T-helper 2 cell (primary cell): ENCODE measurements around the gene ATPAF1.
"Not testable (repeated sequence)": the region's sequence is repeated elsewhere in the genome, so short reads cannot be mapped to it uniquely, and the experiment has no call there.

Source experiments
- DNase-seq, 5 experiments: peaks; one replicate each; pipeline versions ENCODE4 v3.0.0 to v3.0.0-alpha.2; 2012 to 2022

The ATPAF1 gene

DNA sequence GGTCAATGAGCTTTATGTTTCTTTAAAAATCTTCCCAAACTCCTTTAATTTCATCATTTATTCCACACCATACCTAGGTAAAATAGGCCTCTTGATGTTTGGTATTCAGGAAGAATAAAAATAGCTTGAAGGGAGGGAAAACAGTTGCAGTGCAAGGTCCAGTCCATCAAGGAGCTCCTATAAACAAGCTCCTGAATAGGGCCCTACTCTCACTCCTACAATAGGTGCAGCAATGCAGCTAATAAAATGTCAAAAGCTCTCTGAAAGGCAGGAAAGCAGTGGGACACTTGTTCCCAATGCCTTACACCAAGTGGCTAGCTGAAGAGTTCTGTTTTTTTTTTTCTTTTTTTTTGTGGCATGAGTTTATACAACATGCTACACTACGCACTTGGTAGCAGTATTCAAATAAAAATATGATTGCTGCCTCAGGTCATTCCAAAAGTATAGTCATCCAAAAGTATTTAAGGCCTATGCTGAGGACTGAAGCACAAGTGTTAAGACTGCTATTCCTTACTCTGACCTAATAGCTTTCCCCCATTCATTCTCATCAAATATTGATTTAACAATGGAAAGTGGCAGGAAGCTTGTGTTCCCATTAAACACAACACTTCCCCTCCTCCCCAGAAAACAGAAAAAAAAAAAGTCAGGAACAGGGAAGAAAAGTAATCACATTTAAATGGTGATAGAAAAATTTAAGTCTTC, 13.3 kb upstream of the ATPAF1 start:
- DNase-seq: no peak

DNA sequence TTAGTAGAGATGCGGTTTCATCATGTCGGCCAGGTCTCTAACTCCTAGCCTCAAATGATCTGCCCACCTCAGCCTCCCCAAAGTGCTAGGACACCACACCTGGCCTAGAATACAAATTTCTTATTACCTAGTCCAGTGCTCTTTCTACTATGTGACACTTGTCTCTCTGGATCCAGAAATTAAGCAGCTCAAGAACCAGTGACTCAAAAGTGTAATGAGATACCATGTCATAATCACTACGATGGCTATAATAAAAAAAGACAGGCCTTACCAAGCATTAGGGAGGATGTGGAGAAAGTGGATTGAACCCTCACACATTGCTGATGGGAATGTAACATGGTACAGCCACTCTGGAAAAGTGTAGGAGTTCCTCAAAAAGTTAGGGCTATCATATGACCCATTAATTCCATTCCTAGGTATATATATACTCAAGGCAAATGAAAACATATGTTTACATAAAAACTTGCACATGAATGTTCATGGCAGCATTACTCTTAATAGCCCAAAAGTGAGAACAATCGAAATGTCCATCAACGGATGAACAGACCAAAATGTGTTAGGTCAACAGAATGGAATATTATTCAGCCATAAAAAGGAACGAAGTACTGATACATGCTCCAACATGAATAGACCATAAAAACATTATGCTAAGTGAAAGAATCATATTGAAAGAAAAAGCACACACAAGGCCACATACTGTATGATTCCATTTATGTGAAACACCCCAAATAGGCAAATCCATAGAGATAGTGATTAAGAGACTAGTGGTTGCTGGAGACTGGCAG, 11.8 kb upstream of the ATPAF1 start:
- no peak for DNase-seq

DNA sequence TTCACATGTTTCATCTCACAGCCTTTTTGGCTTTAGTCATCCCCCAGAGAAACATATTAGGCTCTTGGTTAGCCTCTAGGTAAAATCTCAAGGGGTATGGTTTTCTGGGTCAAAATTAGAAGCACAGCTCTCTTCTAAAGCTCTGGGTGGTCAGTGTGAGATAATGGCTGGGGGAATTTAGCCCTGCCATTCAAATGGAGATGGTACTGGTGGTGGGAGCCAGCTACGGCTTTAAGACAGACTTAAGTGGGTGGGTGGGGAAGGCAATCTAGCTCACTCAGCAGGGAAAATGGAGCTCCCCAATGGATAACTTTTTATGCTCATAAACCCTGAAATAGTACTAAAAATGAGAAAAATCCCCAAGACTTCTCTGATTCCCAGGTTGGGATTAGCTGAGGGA, 9.2 kb upstream of the ATPAF1 start:
- no peak for DNase-seq

DNA sequence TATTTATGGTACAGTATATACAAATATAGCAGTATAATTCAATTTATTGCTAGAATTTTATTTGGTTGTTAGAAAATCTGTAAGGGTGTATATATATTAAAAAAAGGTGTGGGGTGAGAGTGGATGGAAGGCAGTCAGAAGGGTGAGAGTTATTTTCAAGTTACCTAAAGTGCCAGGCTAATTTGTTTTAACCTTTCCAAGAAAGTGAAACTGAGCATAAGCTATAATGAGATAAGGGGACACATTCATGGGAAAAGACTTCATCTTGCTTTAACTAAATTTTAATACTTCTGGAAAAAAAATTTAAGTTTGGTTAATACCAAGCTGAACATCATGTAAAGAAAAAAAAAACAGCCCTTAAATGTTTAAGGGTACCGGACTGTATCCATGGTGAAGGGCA, 8.4 kb upstream of the ATPAF1 start:
- no peak for DNase-seq

DNA sequence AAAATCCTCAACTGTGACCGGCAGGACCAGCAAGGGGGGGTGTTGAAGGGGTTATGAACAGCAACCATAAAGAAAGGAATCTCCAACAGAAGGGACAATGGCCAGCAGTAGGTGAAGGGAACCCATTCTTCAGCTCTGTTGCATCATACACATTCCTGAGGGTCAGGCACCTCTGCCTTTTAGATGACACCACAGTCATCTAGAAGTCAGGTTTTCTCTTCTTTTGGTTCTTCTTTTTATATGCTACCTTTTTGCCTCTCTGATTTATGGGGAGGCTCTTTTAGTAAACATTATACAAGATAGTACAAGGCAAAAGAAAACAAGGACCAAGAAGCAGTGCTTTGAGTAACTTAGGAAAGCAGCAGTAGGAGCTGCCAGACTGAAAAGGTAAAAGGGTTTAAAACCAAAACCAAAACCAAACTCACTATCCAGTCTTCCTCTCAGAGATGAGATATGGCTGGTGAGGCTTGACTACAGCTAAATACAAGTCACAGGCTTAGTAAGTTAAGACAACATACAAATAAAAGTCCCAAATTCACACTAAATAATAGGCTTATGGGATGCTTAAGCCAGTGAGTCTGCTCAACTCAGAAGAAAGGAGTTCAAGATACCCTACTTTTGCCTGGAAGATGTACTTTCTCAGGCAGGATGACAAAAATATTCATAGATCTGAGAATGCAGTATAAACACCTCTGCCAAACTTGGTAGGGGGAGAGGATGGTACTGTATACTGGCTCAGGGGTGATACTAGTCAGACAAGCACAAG, 7.6 kb upstream of the ATPAF1 start:
- DNase-seq: peak in 1 of 5 experiments; percentile 63

DNA sequence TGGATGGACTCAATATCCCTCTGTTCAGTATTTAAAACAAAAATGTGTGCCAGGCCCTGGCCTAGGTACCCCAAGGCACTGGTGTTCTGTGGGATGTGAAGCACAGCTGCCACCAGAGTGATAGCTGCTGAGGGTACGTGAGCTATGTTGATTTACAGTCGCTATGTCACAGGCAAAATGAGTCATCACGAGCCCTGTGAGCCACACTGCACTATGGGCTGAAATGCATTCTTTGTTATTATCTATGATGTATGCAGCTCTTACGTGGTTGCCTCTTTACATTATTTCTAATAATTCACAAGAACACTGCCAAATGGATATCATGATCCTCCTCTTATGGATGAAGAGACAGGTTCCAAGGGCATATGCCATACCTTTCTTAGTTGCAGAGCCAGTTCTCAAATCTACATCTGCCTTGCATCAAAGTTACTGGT, 5.6 kb upstream of the ATPAF1 start:
- DNase-seq: peak in 1 of 5 experiments; percentile 77

DNA sequence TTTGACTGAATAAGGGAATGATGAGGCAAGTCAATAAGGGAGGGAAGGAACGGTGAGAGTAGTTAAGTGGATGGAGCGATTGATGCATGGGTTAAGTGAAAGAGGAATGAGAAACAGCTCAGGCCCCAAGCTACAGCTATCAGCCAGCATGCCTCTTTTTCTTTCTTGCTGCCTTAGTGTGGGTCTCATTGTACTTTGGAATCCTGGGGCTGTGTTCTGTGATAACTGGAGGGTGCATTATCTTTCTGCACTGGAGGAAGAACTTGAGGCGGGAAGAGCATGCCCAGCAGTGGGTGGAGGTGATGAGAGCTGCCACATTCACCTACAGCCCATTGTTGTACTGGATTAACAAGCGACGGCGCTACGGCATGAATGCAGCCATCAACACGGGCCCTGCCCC, 4.5 kb upstream of the ATPAF1 start:
- DNase-seq: no peak

DNA sequence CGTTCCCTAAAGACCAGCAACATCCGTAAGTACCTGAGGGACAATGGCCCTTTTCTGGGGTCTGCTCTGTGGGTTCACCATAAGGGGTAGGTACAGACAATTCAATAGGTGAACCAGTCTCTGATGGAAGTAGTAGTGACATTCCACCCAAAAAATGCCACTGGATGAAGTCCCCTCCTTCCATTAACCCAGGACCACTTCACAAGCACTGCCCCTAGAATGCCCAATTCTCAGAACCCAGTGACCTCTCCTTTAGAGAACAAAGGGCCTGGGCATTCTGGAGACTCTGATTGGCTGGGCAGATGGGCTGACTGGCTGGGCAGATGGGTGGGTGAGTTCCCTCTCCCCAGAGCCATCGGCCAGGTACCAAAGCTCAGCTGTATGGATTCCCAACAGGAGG, 3.4 kb upstream of the ATPAF1 start, which contains the start of gene TEX38:
TSS of gene TEX38 (plus strand) at position 301 of the 400 bp plus-strand sequence. CDS start at position 382, 81 bp downstream.
- no peak for DNase-seq

DNA sequence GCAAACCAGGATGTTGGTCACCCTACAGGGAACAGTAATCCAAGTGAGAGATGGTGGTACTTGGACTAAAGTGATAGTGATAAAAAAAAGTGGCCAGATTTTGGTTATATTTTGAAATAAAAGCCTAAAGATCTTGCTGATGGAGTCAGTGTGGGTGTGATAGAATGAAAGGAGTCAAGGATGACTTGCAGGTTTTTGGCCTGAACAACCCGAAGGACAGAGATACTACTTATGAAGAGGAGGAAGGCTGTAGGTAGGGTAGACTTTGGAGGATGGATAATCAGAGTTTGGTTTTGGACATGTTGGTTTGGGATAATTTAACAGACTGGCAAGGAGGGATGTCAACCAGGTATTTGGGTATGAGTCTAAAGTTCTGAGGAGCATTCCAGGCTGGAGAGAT, 2.0 kb upstream of the ATPAF1 start:
- DNase-seq: no peak

DNA sequence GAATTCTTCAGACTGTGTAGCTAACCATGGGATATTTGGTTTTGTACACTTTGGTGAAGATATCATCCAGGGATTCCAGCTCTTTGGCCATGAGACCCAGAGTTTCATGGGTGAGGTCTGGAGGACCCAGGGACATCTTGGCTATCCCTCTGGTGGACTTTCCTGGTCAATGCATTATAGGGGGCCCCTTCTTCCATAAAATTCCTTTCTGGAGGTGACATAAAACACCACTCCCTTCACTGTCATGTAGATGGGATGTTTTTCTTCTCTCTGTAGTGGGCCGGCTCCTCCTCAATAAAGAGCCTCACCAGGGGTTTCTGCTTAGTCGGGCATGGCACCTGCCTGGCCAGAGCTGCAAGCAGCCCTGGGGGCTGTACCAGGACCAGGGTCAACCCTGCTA, 2.2 kb downstream of the ATPAF1 start:
- DNase-seq: no peak

DNA sequence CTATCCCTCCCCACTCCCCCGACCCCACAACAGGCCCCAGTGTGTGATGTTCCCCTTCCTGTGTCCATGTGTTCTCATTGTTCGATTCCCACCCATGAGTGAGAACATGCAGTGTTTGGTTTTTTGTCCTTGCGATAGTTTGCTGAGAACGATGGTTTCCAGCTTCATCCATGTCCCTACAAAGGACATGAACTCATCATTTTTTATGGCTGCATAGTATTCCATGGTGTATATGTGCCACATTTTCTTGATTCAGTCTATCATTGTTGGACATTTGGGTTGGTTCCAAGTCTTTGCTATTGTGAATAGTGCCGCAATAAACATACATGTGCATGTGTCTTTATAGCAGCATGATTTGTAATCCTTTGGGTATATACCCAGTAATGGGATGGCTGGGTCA, 5.2 kb downstream of the ATPAF1 start:
- DNase-seq: not testable (repeated sequence)

DNA sequence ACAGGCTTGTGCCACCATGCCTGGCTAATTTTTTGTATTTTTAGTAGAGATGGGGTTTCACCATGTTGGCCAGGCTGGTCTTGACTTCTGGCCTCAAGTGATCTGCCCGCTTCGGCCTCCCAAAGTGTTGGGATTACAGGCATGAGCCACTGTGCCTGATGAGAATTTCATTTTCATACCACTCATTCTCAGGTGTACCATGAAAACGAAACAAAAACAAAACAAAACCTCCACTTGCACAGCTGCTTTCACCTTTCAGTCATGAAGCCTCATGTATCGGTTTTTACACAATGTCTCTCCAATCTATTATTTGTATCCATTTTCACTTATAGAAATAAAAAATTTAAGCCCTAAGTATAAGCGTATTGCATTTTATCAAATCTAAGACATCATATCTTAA, 8.0 kb downstream of the ATPAF1 start:
- DNase-seq: peak in 1 of 5 experiments; percentile 42

DNA sequence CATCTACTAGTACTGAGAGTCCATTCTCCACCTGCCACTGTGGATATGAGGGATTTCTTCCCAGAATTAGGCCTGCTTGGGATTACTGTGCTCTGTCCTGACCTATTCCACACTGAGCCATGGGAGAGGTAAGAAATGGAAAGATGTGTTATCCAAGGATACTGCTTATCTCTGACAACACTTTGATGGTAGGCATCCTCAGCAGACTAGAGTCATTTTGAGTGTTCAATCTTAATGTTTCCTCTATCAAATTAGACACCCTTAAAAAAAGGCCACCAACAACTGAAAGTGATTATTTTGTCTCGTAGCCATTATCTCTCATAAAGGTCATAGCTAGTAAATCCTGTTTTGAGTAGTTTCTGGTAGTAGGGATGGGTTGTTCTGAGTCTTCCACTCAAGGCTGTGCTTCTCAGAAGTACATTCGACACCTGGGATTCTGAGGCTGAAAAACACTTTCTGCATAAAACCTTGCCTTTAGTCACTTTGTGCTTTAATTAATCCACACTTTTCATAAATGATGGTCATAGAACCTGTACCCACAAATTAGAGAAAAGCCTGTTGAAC, 8.8 kb downstream of the ATPAF1 start:
- DNase-seq: no peak

DNA sequence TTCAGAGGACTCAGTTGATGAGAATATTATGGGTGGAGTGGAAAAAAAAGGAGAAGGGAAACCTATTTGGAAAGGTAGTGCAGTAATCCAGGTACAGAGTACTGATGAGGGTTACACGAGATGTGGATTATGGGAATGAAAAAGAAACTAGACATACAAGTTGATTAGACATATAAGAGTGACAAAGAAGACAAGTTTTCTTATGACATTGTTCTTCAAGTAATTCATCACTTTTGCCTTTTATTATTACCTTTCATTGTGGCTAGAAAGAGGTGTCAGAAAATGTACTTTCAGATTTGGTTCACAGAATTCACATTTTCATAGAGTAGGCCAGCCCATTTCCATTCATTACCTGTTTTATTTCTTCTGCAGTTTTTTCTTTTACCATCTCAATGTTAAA, 10.4 kb downstream of the ATPAF1 start:
- DNase-seq: no peak

DNA sequence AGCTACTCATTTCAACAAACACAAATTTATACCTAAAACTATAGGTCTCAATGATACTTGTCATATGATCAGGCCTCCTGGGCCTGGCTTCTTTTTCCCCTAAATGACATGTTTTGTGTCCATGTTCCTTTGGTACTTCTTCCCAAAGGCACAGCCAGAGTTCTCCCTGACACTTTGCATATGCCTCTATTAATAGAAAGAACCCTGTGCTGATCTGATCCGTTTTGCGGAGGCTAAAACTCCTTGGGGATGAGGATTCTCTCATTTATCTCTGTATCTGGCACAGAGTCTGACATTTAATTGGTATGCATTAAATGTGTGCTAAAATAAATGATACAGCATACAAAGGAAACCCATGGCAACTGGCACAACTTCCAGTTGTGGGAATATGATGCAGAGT, 11.5 kb downstream of the ATPAF1 start:
- no peak for DNase-seq

DNA sequence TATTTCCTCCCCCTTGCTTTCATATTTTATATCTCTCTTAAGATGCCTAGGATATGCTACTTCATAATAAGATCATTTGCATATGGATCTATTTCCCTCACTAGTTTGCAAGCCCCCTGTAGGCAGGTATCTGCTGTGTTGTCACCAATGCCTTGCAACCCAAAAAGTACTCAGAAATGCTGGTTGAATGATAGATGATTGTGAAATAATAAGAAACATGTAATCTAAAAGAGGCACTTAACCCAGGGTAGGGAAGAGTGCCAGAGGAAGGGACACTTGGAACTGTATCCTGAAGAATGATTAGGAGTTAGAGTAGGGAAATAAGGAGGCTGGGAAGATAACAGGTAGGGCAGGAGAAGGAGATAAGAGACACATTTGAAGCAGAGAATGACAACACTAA, 12.3 kb downstream of the ATPAF1 start:
- DNase-seq: no peak

DNA sequence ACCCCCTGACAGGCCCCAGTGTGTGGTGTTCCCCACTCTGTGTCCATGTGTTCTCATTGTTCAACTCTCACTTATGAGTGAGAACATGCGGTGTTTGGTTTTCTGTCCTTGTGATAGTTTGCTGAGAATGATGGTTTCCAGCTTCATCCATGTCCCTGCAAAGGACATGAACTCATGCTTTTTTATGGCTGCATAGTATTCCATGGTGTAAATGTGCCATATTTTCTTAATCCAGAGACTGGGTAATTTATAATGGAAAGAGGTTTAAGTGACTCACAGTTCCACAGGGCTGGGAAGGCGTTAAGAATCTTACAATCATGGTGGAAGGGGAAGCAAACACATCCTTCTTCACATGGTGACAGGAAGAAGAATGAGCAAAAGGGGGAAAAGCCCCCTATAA, 13.5 kb downstream of the ATPAF1 start:
- DNase-seq: not testable (repeated sequence)

DNA sequence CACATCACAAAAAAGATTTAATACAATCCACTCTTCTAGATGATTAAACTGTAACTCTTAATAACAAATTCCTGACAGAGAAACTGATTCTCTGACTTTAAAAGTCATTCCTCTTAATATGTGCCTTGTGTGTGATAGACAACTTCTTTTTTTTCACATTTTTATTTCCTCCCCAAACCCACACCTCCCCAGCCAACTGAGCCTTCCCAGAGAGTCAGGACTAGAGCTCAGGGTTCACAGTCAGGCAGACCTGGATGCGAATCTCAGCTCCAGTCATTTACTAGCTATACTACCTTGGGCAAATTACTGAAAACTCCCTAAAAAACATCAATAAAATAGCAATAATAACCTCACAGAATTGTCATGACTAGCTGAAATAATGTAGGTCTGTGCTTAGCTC, 14.2 kb downstream of the ATPAF1 start:
- DNase-seq: no peak

DNA sequence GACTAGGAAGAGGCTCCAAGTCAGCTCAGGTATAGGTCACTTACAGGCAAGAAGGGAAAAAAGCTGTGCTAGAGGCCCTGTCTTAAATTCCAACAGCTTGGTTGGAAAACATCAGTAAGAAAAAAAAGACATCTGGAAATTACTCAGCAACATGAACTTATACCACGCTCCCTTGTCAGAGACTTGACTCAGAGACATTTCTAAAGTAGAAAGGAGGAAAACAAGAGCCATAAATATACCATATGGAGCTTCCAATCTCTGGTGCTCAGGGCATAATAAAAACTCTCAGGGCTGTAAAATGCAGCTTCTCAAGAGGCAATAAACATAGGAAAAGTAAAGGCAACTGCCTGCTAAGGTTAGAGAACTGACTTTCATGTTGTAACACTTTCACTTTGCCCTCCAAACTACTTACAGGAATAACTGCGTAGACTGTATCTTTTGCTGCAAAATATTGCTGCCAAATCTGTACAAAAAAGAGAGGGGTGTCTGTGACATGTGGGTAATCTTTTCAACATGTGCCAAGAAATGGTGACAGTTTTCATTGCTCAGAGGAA, 14.7 kb downstream of the ATPAF1 start:
- DNase-seq: no peak

DNA sequence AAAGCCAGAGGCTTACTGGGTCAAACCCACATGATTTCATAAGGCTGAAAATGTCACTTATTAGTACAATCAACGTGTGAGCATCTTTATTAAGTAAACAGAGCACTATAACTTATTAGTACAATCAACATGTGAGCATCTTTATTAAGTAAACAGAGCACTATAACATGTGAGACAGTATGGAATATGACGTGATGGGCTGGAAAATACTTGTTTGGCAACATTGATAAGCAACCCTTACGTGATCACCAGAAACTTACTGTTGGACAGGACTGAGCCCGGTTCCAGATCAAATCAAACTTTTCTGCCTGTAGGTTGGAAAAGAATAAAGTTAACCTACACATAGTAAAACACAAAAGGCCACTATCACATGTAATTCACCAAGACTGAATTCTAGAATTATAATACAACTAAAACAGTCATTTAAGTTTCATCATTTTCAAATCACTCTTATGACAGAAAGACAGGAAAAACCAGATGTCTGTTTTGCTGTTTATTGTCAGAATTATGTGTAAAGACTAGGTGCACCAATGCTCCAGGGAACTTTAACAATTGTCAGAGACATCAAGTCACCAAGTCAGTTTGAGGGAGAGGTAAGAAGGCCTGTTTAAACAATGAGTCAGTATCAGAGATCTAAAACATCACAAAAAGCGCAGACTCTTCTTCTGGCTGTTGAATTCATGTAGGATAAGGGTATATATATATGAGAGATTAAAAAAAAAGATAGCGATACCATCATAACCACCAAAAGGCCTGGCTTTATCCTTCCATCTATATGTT, 15.7 kb downstream of the ATPAF1 start:
- peak in 1 of 5 experiments; percentile 51 for DNase-seq

DNA sequence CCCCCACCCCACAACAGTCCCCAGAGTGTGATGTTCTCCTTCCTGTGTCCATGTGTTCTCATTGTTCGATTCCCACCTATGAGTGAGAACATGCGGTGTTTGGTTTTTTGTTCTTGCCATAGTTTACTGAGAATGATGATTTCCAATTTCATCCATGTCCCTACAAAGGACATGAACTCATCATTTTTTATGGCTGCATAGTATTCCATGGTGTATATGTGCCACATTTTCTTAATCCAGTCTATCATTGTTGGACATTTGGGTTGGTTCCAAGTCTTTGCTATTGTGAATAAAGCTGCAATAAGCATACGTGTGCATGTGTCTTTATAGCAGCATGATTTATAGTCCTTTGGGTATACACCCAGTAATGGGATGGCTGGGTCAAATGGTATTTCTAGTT, 17.0 kb downstream of the ATPAF1 start:
- not testable (repeated sequence) for DNase-seq

DNA sequence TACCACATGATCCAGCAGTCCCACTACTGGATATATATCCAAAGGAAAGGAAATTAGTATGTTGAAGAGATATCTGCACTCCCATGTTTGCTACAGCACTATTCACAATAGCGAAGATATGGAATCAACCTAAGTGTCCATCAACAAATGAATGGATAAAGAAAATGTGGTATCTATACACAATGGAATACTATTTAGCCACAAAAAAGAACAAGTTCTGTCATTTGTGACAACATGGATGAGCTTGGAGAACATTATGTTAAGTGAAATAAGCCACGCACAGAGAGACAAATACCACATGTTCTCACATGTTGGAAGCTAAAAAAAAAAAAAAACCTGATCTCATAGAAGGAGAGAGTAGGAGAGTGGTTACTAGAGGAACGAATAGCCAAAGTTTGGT, 17.7 kb downstream of the ATPAF1 start:
- no peak for DNase-seq
